OCI-LY7 (cell line): ENCODE data around the gene PRR7. TPM values are rescaled to one million over a fixed set of nuclear protein-coding genes. Genes with fewer than 3 reads are reported as not detected.
"Not testable (repeated sequence)": the region's sequence is repeated elsewhere in the genome, so short reads cannot be mapped to it uniquely, and the experiment has no call there.

Experiments
- BruUV-seq: library from RNA; stranded (reverse); fragments of 400-500 nt; replicated peaks from 2 replicates; lab custom pipeline; 2021; lab: Mats Ljungman, UMichigan
- CTCF ChIA-PET: fragments of 300-600 bp; sonication (Branson Sonifier 250); formaldehyde crosslinking; loops from one replicate; lab custom pipeline; 2022; ENCODE audit warnings: antibody characterized with exemption; ENCODE audit not compliant: unreplicated experiment; lab: Charles Lee
- POLR2A ChIA-PET: fragments of 300-600 bp; sonication (Branson Sonifier 250); formaldehyde crosslinking; loops from one replicate; lab custom pipeline; 2022; ENCODE audit warnings: antibody characterized with exemption; lab: Charles Lee
- DNase-seq: peaks from one replicate; pipeline ENCODE4 v3.0.0-alpha.2; 2015; ENCODE audit warnings: low spot score
- H2AFZ ChIP-seq: fragments of 200-600 bp; sonication (generic), shearing (Covaris generic); 2 replicates; pipeline ENCODE4 v1.6.1; 2014; ENCODE audit warnings: mild to moderate bottlenecking, antibody characterized with exemption, low read length, moderate library complexity
- H3K27ac ChIP-seq: fragments of 200-600 bp; sonication (generic); 2 replicates; pipeline ENCODE4 v1.5.1; 2014; ENCODE audit warnings: mixed run types, low read depth, mild to moderate bottlenecking, moderate library complexity, low read length, inconsistent platforms; ENCODE audit not compliant: poor library complexity, severe bottlenecking
- H3K36me3 ChIP-seq: fragments of 200-600 bp; sonication (generic); 2 replicates; pipeline ENCODE4 v1.6.1; 2014; ENCODE audit warnings: mild to moderate bottlenecking, antibody characterized with exemption, low read length, moderate library complexity, mixed read lengths; ENCODE audit not compliant: insufficient read depth
- H3K4me1 ChIP-seq: fragments of 200-600 bp; sonication (generic); 2 replicates; pipeline ENCODE4 v1.5.1; 2014; ENCODE audit warnings: mild to moderate bottlenecking, low read length; ENCODE audit not compliant: insufficient read depth, poor library complexity, severe bottlenecking
- H3K4me2 ChIP-seq: fragments of 200-600 bp; sonication (generic); 2 replicates; pipeline ENCODE4 v1.6.1; 2014; ENCODE audit warnings: mild to moderate bottlenecking, low read length
- H3K4me3 ChIP-seq: fragments of 200-600 bp; sonication (generic); 2 replicates; pipeline ENCODE4 v1.5.1; 2014; ENCODE audit warnings: mild to moderate bottlenecking, low read depth, low read length; ENCODE audit not compliant: poor library complexity, severe bottlenecking
- H3K79me2 ChIP-seq: fragments of 200-600 bp; sonication (generic); 2 replicates; pipeline ENCODE4 v1.6.1; 2016; ENCODE audit warnings: low read depth, mild to moderate bottlenecking, low read length, moderate library complexity, mixed read lengths; ENCODE audit not compliant: insufficient read depth
- H3K9me2 ChIP-seq: fragments of 200-600 bp; sonication (generic); 2 replicates; pipeline ENCODE4 v1.6.1; 2016; ENCODE audit warnings: mild to moderate bottlenecking, low read length, mixed read lengths; ENCODE audit not compliant: insufficient read depth
- H3K9me3 ChIP-seq: fragments of 200-600 bp; sonication (generic); 2 replicates; pipeline ENCODE4 v1.6.1; 2014; ENCODE audit warnings: mild to moderate bottlenecking, mixed run types, low read length, mixed read lengths
- H4K20me1 ChIP-seq: fragments of 200-600 bp; sonication (generic); 2 replicates; pipeline ENCODE4 v1.6.1; 2014; ENCODE audit warnings: mild to moderate bottlenecking, antibody characterized with exemption, low read length, moderate library complexity, mixed read lengths; ENCODE audit not compliant: insufficient read depth
- EZH2phosphoT487 ChIP-seq: fragments of 200-600 bp; sonication (generic); IDR thresholded peaks from 2 replicates; pipeline ENCODE4 v1.6.1; 2018; ENCODE audit warnings: low read depth, borderline replicate concordance, mild to moderate bottlenecking, mixed run types, antibody characterized with exemption, low read length, moderate library complexity, mixed read lengths
- intact Hi-C: fragments of 100-400 bp; cut with micrococcal nuclease; formaldehyde crosslinking; loops from one replicate; pipeline ENCODE4 v1.10.0; 2022; ENCODE audit not compliant: unreplicated experiment
- total RNA-seq, 2 experiments: library from RNA; depleted of rRNA in 1 of 2; stranded (reverse); fragments of >200 nt in 1 of 2; shearing (Covaris generic) in 1 of 2; gene quantifications; 2 replicates each; pipeline ENCODE4 v1.2.3, GENCODE V29; 2014 to 2022
- TF ChIP-seq, protein P1 (sequence below): fragments of 200-600 bp; sonication (generic); conservative IDR thresholded peaks from 2 replicates; pipeline ENCODE4 v1.5.1; 2014; ENCODE audit warnings: mild to moderate bottlenecking, antibody characterized with exemption, low read length, moderate library complexity, mixed read lengths

PRR7 gene
- total RNA-seq, 2 experiments from 2014 or later, result 12.8 to 13.6 TPM

DNA sequence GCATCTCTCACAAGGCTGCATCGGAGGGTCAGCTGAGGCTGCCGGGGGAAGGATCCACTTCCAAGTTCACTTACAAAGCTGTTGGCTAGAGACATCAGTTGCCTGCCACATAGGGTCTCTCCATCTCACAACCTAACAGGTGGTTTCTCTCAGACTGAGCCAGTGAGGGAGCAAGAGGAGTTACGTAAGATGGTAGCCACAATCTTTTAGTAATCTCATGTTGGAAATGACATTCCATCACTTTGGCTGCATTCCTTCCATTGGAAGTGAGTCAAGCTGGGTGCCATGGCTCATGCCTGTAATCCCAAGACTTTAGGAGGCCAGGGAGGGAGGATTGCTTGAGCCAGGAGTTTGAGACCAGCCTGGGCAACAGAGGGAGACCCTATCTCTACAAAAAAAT, 27.6 kb upstream of the PRR7 start:
- H3K79me2 ChIP-seq, result no peaks in the 10 kb centered on the region
- H3K4me2 ChIP-seq, result no peak overlapping the region
- H3K36me3 ChIP-seq, result no peaks in the 10 kb centered on the region
- H3K27ac ChIP-seq, result no peak overlapping the region
- no peaks in the 10 kb centered on the region for H3K9me2 ChIP-seq
- no peaks in the 10 kb centered on the region for H3K4me1 ChIP-seq
- no peaks in the 10 kb centered on the region for H3K9me3 ChIP-seq
- no TSS peak for BruUV-seq
- TF ChIP-seq, protein P1, sequence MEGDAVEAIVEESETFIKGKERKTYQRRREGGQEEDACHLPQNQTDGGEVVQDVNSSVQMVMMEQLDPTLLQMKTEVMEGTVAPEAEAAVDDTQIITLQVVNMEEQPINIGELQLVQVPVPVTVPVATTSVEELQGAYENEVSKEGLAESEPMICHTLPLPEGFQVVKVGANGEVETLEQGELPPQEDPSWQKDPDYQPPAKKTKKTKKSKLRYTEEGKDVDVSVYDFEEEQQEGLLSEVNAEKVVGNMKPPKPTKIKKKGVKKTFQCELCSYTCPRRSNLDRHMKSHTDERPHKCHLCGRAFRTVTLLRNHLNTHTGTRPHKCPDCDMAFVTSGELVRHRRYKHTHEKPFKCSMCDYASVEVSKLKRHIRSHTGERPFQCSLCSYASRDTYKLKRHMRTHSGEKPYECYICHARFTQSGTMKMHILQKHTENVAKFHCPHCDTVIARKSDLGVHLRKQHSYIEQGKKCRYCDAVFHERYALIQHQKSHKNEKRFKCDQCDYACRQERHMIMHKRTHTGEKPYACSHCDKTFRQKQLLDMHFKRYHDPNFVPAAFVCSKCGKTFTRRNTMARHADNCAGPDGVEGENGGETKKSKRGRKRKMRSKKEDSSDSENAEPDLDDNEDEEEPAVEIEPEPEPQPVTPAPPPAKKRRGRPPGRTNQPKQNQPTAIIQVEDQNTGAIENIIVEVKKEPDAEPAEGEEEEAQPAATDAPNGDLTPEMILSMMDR, result no peak
- no peak for TF ChIP-seq EZH2phosphoT487
- H2AFZ ChIP-seq, result no peak overlapping the region
- intact Hi-C loops, result no loop called here
- DNase-seq, result no peak
- H3K4me3 ChIP-seq, result no peak overlapping the region
- ChIA-PET POLR2A (interaction anchor here (1.2 to 1.6 kb wide), 2 partner anchors 11 to 29 kb away, joined by 4 to 6 read pairs; no protein-coding TSS in a partner anchor), CTCF (no interaction called here)
- no peaks in the 10 kb centered on the region for H4K20me1 ChIP-seq

DNA sequence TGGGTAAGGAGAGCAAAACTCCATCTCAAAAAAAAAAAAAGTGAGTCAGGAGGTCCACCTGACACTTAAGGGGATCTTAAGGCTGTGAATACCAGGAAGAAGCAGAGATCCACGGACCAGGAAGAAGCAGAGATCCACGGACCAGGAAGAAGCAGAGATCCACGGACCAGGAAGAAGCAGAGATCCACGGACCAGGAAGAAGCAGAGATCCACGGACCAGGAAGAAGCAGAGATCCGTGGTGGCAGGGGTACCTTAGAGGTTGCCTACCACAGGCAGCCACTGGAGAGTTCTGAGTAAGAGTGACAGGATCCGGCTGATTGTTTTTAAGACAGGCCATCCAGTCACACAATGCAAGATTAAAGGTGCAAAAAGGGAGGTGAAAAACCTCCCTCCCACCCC, 26.1 kb upstream of the PRR7 start:
- H3K79me2 ChIP-seq, H4K20me1 ChIP-seq, H3K9me2 ChIP-seq, H3K4me2 ChIP-seq, DNase-seq, H3K9me3 ChIP-seq, H3K4me3 ChIP-seq, H3K36me3 ChIP-seq, H3K27ac ChIP-seq, BruUV-seq, H2AFZ ChIP-seq, intact Hi-C loops, H3K4me1 ChIP-seq, CTCF ChIA-PET: not testable (repeated sequence)
- POLR2A ChIA-PET, result interaction anchor here (0.6 kb wide), 1 partner anchor 86 kb away, joined by 7 read pairs; no protein-coding TSS in a partner anchor

DNA sequence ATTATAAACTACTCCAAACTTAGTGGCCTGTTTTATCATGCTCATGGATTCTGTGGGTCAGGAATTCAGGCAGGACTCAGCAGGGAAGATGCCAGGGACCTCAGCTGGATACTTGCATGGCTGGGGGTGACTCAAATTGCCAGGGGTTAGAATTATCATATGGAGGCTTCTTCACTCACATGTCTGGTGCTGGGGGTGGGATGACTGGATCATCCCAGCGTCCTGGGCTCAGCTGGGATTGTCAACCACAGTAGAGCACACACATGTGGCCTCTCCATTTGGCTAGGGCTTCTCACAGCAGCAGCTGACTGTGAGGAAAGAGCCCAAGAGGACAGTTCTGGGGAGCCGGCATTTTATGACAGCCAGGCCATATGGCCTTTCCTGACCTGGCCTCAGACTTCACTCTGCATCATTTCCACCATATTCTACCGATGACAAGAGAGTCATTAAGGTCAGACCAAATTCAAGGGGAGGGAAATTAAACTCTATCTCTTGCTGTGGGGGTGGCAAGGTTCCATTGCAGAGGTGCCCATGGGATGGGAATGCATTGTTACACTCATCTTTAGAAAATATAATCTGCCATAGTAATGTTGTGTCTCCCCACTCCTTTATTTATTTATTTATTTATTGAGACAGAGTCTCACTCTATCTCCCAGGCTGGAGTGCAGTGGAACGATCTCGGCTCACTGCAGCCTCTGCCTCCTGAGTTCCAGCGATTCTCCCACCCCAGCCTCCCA, 25.4 kb upstream of the PRR7 start:
- Histone ChIP-seq H3K9me2 (no peaks in the 10 kb centered on the region), H3K79me2 (no peaks in the 10 kb centered on the region), H3K4me2 (no peak overlapping the region), H4K20me1 (no peaks in the 10 kb centered on the region), H2AFZ (no peak overlapping the region; the same call in 1 of the 2 replicates), H3K36me3 (no peaks in the 10 kb centered on the region), H3K4me1 (peaks cover 11% of the 10 kb centered on the region), H3K9me3 (no peaks in the 10 kb centered on the region), H3K27ac (no peak overlapping the region), H3K4me3 (no peak overlapping the region)
- intact Hi-C loops, result no loop called here
- no peak for DNase-seq
- no TSS peak for BruUV-seq
- POLR2A ChIA-PET, result interaction anchor here (0.6 kb wide), 1 partner anchor 85 kb away, joined by 7 read pairs; no protein-coding TSS in a partner anchor
- TF ChIP-seq, protein P1, result no peak
- TF ChIP-seq EZH2phosphoT487, result no peak
- CTCF ChIA-PET, result interaction anchor here (1.0 kb wide), 1 partner anchor 10 kb away, joined by 3 read pairs; no protein-coding TSS in a partner anchor
